ENCODE data around the gene MAP2K1.

The MAP2K1 gene

GRCh38 chr15:66390678-66391077 is 4.0 kb downstream of the MAP2K1 start:
- in situ Hi-C loops (cut with HindIII; ENCODE audit: low sequenced_read_pairs), result loop anchor here (10.0 kb wide), 2 partner anchors 76 to 104 kb away; partner anchors contain the start of gene SNAPC5

GRCh38 chr15:66393037-66393436 is 6.3 kb downstream of the MAP2K1 start:
- in situ Hi-C loops (cut with HindIII; ENCODE audit: low sequenced_read_pairs), result loop anchor here (10.0 kb wide), 2 partner anchors 78 to 102 kb away; partner anchors contain the start of gene SNAPC5

GRCh38 chr15:66394472-66394871 is 7.8 kb downstream of the MAP2K1 start:
- in situ Hi-C loops (cut with HindIII; ENCODE audit: low sequenced_read_pairs), result loop anchor here (10.0 kb wide), 2 partner anchors 80 to 100 kb away; partner anchors contain the start of gene SNAPC5

GRCh38 chr15:66394915-66395314 is 8.2 kb downstream of the MAP2K1 start:
- in situ Hi-C loops (cut with HindIII; ENCODE audit: low sequenced_read_pairs), result loop anchor here (10.0 kb wide), 2 partner anchors 80 to 100 kb away; partner anchors contain the start of gene SNAPC5

- in situ Hi-C loops (cut with HindIII; ENCODE audit: low sequenced_read_pairs), result loop anchor here (10.0 kb wide), 2 partner anchors 84 to 96 kb away; partner anchors contain the start of gene SNAPC5
These were observed 12.6 kb downstream of the MAP2K1 start for GRCh38 chr15:66399276-66399675.

- in situ Hi-C loops (cut with HindIII; ENCODE audit: low sequenced_read_pairs), result no loop called here
These were observed 13.7 kb downstream of the MAP2K1 start for GRCh38 chr15:66400351-66400774.

- in situ Hi-C loops (cut with HindIII; ENCODE audit: low sequenced_read_pairs), result no loop called here
These were observed 14.7 kb downstream of the MAP2K1 start for GRCh38 chr15:66401130-66402021.

GRCh38 chr15:66402761-66403284 is 16.1 kb downstream of the MAP2K1 start:
- in situ Hi-C loops (cut with HindIII; ENCODE audit: low sequenced_read_pairs), result no loop called here

GRCh38 chr15:66403323-66403722 is 16.6 kb downstream of the MAP2K1 start:
- in situ Hi-C loops (cut with HindIII; ENCODE audit: low sequenced_read_pairs), result no loop called here

- in situ Hi-C loops (cut with HindIII; ENCODE audit: low sequenced_read_pairs), result no loop called here
These were observed 17.4 kb downstream of the MAP2K1 start for GRCh38 chr15:66404122-66404521.

- in situ Hi-C loops (cut with HindIII; ENCODE audit: low sequenced_read_pairs), result no loop called here
These were observed 17.8 kb downstream of the MAP2K1 start for GRCh38 chr15:66404532-66404931.

- in situ Hi-C loops (cut with HindIII; ENCODE audit: low sequenced_read_pairs), result no loop called here
These were observed 18.3 kb downstream of the MAP2K1 start for GRCh38 chr15:66405007-66405406.

- in situ Hi-C loops (cut with HindIII; ENCODE audit: low sequenced_read_pairs), result no loop called here
These were observed 18.9 kb downstream of the MAP2K1 start for GRCh38 chr15:66405615-66406014.

- in situ Hi-C loops (cut with HindIII; ENCODE audit: low sequenced_read_pairs), result no loop called here
These were observed 21.5 kb downstream of the MAP2K1 start for GRCh38 chr15:66408254-66408653.

GRCh38 chr15:66408675-66409282 is 22.1 kb downstream of the MAP2K1 start:
- in situ Hi-C loops (cut with HindIII; ENCODE audit: low sequenced_read_pairs), result no loop called here

- in situ Hi-C loops (cut with HindIII; ENCODE audit: low sequenced_read_pairs), result loop anchor here (5.0 kb wide), 2 partner anchors 87 to 93 kb away; partner anchors contain the start of gene RPL4
These were observed 22.9 kb downstream of the MAP2K1 start for GRCh38 chr15:66409565-66410108.

GRCh38 chr15:66411190-66411589 is 24.5 kb downstream of the MAP2K1 start:
- in situ Hi-C loops (cut with HindIII; ENCODE audit: low sequenced_read_pairs), result loop anchor here (5.0 kb wide), 2 partner anchors 89 to 91 kb away; partner anchors contain the start of gene RPL4

- in situ Hi-C loops (cut with HindIII; ENCODE audit: low sequenced_read_pairs), result loop anchor here (5.0 kb wide), 2 partner anchors 90 kb away; partner anchors contain the start of gene RPL4
These were observed 25.5 kb downstream of the MAP2K1 start for GRCh38 chr15:66412220-66412619.

GRCh38 chr15:66413579-66413978 is 26.9 kb downstream of the MAP2K1 start:
- in situ Hi-C loops (cut with HindIII; ENCODE audit: low sequenced_read_pairs), result loop anchor here (5.0 kb wide), 2 partner anchors 89 to 91 kb away; partner anchors contain the start of gene RPL4

- in situ Hi-C loops (cut with HindIII; ENCODE audit: low sequenced_read_pairs), result no loop called here
These were observed 28.6 kb downstream of the MAP2K1 start for GRCh38 chr15:66415360-66415759.

GRCh38 chr15:66417736-66418135 is 31.0 kb downstream of the MAP2K1 start:
- in situ Hi-C loops (cut with HindIII; ENCODE audit: low sequenced_read_pairs), result no loop called here
